ENCODE data around the gene MAGI2.
"Not testable (repeated sequence)": the region's sequence is repeated elsewhere in the genome, so short reads cannot be mapped to it uniquely, and the experiment has no call there.

MAGI2 gene

DNA sequence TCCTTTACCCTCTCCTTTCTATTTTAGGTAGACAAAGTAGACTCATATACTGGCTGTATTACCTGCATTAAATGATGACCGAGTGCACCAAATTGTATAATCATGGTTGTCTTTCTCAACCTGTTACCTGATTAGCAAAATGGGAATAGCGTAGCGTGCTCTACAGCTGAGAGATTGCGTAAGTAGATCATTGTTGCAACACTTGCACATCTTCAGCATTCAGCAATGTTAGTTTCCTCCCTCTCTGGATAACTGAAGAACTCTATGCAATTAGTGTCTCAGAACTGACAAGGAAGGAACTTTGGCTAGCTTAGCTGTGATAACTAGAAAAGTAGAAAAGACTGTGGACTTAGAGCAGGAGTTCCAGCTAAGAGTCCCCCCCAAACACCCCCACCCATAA is 867.5 kb downstream of the MAGI2 start:
- TF ChIP-seq, protein P1, sequence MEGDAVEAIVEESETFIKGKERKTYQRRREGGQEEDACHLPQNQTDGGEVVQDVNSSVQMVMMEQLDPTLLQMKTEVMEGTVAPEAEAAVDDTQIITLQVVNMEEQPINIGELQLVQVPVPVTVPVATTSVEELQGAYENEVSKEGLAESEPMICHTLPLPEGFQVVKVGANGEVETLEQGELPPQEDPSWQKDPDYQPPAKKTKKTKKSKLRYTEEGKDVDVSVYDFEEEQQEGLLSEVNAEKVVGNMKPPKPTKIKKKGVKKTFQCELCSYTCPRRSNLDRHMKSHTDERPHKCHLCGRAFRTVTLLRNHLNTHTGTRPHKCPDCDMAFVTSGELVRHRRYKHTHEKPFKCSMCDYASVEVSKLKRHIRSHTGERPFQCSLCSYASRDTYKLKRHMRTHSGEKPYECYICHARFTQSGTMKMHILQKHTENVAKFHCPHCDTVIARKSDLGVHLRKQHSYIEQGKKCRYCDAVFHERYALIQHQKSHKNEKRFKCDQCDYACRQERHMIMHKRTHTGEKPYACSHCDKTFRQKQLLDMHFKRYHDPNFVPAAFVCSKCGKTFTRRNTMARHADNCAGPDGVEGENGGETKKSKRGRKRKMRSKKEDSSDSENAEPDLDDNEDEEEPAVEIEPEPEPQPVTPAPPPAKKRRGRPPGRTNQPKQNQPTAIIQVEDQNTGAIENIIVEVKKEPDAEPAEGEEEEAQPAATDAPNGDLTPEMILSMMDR (conservative IDR thresholded peaks at IDR 0.05) = no peak
- H3K27ac ChIP-seq = no peak overlapping the region

- TF ChIP-seq, protein P1 (conservative IDR thresholded peaks at IDR 0.05) = no peak
- H3K27ac ChIP-seq = no peak overlapping the region
Observed at GRCh38 chr7:78578686-78579085, 874.8 kb downstream of the MAGI2 start.

GRCh38 chr7:78577174-78577952 is 876.1 kb downstream of the MAGI2 start:
- H3K27ac ChIP-seq = not testable (repeated sequence)

GRCh38 chr7:78576236-78576635 is 877.2 kb downstream of the MAGI2 start:
- TF ChIP-seq, protein P1 (conservative IDR thresholded peaks at IDR 0.05) = no peak
- H3K27ac ChIP-seq = no peak overlapping the region

DNA sequence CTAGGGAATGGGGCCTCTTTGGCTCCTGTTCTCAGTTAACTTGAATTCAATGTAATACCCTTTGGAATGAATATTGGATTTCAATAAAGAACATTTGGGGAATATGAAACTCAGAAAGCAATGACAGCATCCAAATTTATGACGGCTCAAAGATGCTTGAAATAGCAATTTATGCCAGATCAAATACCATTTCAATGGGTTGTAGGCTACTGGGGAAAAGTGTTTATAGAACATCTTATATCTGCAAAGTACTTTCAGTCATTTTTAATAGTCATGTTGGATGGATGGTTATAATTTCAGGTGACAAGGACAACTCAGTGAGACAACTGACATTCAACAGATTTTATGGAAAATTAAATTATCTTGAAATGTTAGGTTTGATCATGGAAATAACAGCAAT is 882.2 kb downstream of the MAGI2 start:
- TF ChIP-seq, protein P1 (conservative IDR thresholded peaks at IDR 0.05) = no peak
- no peak overlapping the region for H3K27ac ChIP-seq

DNA sequence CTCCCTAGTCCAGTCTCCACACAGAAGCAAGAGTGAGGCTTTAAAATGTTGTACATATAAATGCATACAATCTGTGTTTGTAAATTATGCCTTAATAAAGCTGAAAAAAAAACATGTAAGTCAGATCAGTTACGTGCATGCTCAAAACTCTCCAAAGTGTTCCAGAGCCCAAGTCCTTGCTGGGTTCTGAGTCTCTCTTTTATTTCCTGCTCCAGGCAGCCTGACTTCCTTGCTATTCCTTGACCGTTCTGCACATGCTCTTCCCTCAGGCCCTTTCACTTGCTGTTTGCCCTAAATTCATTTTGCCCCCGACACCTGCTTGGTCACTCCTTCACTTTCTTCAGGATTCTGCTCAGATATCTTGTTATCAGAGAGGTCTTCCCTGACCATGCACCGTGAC is 884.8 kb downstream of the MAGI2 start:
- no peak overlapping the region for H3K27ac ChIP-seq
- TF ChIP-seq, protein P1 (conservative IDR thresholded peaks at IDR 0.05) = no peak

DNA sequence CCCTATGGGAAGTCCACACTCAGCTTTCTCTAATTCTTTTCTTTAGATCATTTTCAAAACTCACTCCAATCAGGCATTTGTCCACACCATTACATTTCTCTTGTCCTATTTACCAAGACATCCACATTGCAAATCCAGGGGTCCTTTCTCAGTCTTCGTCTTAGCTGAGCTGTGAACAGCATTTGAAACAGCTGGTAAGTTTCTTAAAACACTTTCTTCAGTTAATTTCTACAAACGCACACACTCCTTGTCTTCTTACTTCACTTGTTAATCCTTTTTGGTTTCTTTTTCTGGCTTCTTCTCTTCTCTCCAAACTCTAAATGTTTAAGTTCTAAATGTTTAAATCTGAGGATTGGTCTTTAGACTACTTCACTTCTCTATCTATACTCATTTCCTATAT is 885.6 kb downstream of the MAGI2 start:
- TF ChIP-seq, protein P1 (conservative IDR thresholded peaks at IDR 0.05) = no peak
- H3K27ac ChIP-seq = no peak overlapping the region

GRCh38 chr7:78565784-78566183 is 887.7 kb downstream of the MAGI2 start:
- H3K27ac ChIP-seq = no peak overlapping the region
- TF ChIP-seq, protein P1 (conservative IDR thresholded peaks at IDR 0.05) = no peak
